Fibroblast of mammary gland (primary cell): ENCODE results near the gene MAGEA8.
"Not testable (repeated sequence)": the region's sequence is repeated elsewhere in the genome, so short reads cannot be mapped to it uniquely, and the experiment has no call there.

Source experiments
- DNase-seq: peaks from one replicate; pipeline ENCODE4 v3.0.0-alpha.2; 2010; ENCODE audit warnings: low read depth
- H3K4me3 ChIP-seq: 2 replicates; pipeline ENCODE4 v1.5.1; 2011; ENCODE audit warnings: low read depth, mild to moderate bottlenecking, low read length, moderate library complexity; ENCODE audit not compliant: control insufficient read depth
- TF ChIP-seq, protein P1 (sequence below): conservative IDR thresholded peaks from 2 replicates; pipeline ENCODE4 v1.5.1; 2011; ENCODE audit warnings: low read depth, low read length, inconsistent platforms; ENCODE audit not compliant: control insufficient read depth, insufficient read depth

Gene MAGEA8

GRCh38 chrX:149865390-149865789 is 15.6 kb upstream of the MAGEA8 start:
- no peak for DNase-seq
- TF ChIP-seq, protein P1, sequence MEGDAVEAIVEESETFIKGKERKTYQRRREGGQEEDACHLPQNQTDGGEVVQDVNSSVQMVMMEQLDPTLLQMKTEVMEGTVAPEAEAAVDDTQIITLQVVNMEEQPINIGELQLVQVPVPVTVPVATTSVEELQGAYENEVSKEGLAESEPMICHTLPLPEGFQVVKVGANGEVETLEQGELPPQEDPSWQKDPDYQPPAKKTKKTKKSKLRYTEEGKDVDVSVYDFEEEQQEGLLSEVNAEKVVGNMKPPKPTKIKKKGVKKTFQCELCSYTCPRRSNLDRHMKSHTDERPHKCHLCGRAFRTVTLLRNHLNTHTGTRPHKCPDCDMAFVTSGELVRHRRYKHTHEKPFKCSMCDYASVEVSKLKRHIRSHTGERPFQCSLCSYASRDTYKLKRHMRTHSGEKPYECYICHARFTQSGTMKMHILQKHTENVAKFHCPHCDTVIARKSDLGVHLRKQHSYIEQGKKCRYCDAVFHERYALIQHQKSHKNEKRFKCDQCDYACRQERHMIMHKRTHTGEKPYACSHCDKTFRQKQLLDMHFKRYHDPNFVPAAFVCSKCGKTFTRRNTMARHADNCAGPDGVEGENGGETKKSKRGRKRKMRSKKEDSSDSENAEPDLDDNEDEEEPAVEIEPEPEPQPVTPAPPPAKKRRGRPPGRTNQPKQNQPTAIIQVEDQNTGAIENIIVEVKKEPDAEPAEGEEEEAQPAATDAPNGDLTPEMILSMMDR: no peak
- no peak overlapping the region for H3K4me3 ChIP-seq

DNA sequence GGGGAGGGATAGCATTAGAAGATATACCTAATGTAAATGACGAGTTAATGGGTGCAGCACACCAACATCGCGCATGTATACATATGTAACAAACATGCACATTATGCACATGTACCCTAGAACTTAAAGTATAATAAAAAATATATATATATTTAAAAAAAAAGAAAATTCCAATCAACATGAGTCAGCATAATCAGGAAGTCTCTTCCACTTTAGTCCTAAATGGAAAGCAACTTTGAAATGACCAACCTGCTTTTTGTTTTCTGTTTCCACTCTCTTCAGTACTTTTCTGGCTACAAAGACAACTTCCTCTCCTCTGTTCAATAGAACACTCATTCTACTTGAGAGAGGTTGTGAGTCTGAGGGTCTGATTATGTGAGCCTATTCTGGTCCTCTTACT is 13.5 kb upstream of the MAGEA8 start:
- H3K4me3 ChIP-seq: no peak overlapping the region
- no peak for DNase-seq
- TF ChIP-seq, protein P1: no peak

- no peak overlapping the region for H3K4me3 ChIP-seq
- TF ChIP-seq, protein P1: no peak
- no peak for DNase-seq
Observed at GRCh38 chrX:149870840-149871239, 10.1 kb upstream of the MAGEA8 start.

DNA sequence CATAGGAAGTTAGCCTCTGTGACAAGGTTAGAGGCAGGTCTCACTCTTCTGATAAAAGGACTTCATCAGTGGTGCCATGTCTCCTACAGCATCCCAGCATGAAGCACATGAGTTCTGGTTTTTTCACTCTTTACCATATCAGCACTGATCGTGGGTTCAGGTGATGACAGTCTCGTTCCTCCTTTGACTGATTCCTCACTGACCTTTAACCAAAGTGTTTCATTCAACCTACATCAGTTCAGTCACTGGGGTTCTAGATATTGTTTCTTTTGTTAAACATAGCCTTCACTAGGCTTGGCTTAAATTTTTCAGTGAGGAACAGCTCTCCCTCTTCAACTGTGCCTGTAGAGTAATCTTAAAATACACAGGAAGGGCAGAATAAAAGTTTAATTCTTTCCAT is 9.6 kb upstream of the MAGEA8 start:
- no peak overlapping the region for H3K4me3 ChIP-seq
- TF ChIP-seq, protein P1: no peak
- no peak for DNase-seq

GRCh38 chrX:149871940-149872339 is 9.0 kb upstream of the MAGEA8 start:
- TF ChIP-seq, protein P1: peak; percentile 4
- H3K4me3 ChIP-seq: no peak overlapping the region
- peak; percentile 0 for DNase-seq

- DNase-seq: no peak
- TF ChIP-seq, protein P1: no peak
- H3K4me3 ChIP-seq: no peak overlapping the region
Observed at GRCh38 chrX:149877157-149877556, 3.8 kb upstream of the MAGEA8 start.

DNA sequence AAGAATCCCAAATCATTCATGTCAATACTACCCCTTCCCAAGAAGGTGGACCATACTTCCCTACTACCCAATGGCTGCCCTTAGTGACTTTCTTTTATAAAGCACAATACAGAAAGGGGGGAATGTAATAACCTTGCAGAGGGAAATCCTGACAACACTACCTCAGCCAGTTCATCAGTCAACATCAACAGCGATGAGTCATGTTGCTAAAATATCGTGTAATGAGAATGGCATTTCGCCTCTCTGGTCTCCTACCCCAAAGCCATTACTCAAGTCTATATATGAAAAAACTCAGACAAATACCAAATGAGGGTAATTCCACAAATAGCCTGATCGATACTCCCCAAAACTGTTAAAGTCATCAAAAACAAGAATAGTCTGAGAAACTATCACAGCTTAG is 3.3 kb upstream of the MAGEA8 start:
- TF ChIP-seq, protein P1: no peak
- no peak overlapping the region for H3K4me3 ChIP-seq
- peak; percentile 14 for DNase-seq

DNA sequence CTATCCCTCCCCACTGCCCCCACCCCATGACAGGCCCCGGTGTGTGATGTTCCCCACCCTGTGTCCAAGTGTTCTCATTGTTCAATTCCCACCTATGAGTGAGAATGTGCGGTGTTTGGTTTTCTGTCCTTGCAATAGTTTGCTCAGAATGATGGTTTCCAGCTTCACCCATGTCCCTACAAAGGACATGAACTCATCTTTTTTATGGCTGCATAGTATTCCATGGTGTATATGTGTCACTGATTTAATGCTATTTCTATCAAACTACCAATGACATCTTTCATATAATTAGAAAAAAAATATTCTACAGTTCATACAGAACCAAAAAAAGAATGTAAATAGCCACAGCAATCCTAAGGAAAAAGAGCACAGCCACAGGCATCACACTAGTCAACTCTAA is 9.8 kb downstream of the MAGEA8 start:
- not testable (repeated sequence) for DNase-seq, H3K4me3 ChIP-seq
